ENCODE measurements around the gene ACTG1. TPM values are rescaled to one million over a fixed set of nuclear protein-coding genes. Genes with fewer than 3 reads are reported as not detected.

ACTG1 gene
- total and polyA plus RNA-seq, 7 experiments from 2014 or later: 971 to 4,639 (median 1,185) TPM

DNA sequence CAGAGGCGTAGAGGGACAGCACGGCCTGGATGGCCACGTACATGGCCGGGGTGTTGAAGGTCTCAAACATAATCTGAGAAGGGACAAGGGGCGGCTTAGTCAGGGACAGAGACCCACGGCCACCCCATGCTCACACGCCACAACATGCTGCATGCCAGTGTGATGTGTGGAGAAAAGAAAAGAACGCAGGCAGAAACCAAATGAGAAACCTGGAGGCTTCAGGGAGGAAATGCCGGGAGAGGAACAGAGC is 1.1 kb downstream of the ACTG1 start:
- peak overlapping the region; percentile 77 for H3K4me3 ChIP-seq (ENCODE audit: low read length)
- POLR2A ChIA-PET: interaction anchor here (0.7 to 7.5 kb wide), 16 partner anchors 8 to 493 kb away, joined by 3 to 65 read pairs (median 4); partner anchors contain the start of genes ARL16, CEP131, FAAP100 and NDUFAF8
- no peak for ATAC-seq
- peaks cover 0 to 7% (median 0%) of the 10 kb centered on the region in 5 donors for H3K27me3 Mint-ChIP-seq
- peaks cover 26 to 52% (median 48%) of the 10 kb centered on the region in 7 donors for H3K4me1 Mint-ChIP-seq
- peaks cover 10 to 45% (median 34%) of the 10 kb centered on the region in 5 donors for H3K36me3 Mint-ChIP-seq
- intact Hi-C loops (cut with micrococcal nuclease): loop anchor here (5.0 to 10.0 kb wide), 6 partner anchors 114 to 1699 kb away; partner anchors contain the start of genes ARL16 (in 2 of the 2), BAHCC1 (in 2 of the 2), HGS (in 2 of the 2) and CCDC137 (in 1 of the 2)
- H3K4me3 Mint-ChIP-seq: peak overlapping the region; percentile 91 to 100 (median 98)
- peak overlapping the region; percentile 92 to 99 (median 95) for H3K27ac Mint-ChIP-seq
- peaks cover 12 to 29% of the 10 kb centered on the region in 2 donors for H3K4me1 ChIP-seq (ENCODE audit: control insufficient read depth in 2 of 2, insufficient read depth in 2 of 2, low read length in 2 of 2)
- CTCF ChIA-PET: interaction anchor here (0.7 to 1.6 kb wide), 2 partner anchors 25 to 27 kb away, joined by 3 read pairs; no protein-coding TSS in a partner anchor
- no peaks in the 10 kb centered on the region for H3K9me3 ChIP-seq (ENCODE audit: control insufficient read depth in 2 of 3, low read length in 3 of 3)
- peaks cover 0 to 19% (median 0%) of the 10 kb centered on the region in 11 donors for H3K9me3 Mint-ChIP-seq
- peak overlapping the region; percentile 68 for H3K27ac ChIP-seq (ENCODE audit: low read depth, low read length)
- DNase-seq: peak in 2 of 9 donors; percentile 20 to 25
- H3K27me3 ChIP-seq (ENCODE audit: control insufficient read depth in 2 of 2, insufficient read depth in 2 of 2, low read length in 2 of 2): no peaks in the 10 kb centered on the region
- peaks cover 19 to 34% (median 22%) of the 10 kb centered on the region in 3 experiments for H3K36me3 ChIP-seq (ENCODE audit: control insufficient read depth in 2 of 3, insufficient read depth in 3 of 3, low read length in 3 of 3)

DNA sequence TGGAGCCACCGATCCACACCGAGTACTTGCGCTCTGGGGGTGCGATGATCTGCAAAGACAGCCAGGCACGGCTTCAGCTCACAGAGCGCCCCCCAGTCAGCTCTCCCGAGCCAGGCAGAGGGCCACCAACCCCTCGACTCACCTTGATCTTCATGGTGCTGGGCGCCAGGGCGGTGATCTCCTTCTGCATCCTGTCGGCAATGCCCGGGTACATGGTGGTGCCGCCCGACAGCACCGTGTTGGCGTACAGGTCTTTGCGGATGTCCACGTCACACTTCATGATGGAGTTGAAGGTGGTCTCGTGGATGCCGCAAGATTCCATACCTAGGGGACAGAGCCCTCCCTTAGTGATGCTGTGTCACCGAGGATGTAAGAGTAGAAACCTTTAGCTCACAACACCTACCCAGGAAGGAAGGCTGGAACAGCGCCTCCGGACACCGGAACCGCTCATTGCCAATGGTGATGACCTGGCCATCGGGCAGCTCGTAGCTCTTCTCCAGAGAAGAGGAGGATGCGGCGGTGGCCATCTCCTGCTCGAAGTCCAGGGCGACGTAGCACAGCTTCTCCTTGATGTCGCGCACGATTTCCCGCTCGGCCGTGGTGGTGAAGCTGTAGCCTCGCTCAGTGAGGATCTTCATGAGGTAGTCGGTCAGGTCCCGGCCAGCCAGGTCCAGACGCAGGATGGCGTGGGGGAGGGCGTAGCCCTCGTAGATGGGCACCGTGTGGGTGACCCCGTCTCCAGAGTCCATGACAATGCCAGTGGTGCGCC is 1.6 kb downstream of the ACTG1 start:
- ChIA-PET POLR2A (interaction anchor here (0.5 to 7.5 kb wide), 20 partner anchors 8 to 1160 kb away, joined by 3 to 65 read pairs (median 4); partner anchors contain the start of genes ARL16, FAAP100, HGS and NDUFAF8), CTCF (interaction anchor here (1.6 kb wide), 1 partner anchor 26 kb away, joined by 3 read pairs; no protein-coding TSS in a partner anchor)
- peak in 7 of 9 donors; percentile 31 to 69 (median 60) for DNase-seq
- no peaks in the 10 kb centered on the region for H3K9me3 ChIP-seq (ENCODE audit: control insufficient read depth in 2 of 3, low read length in 3 of 3)
- peaks cover 26 to 47% (median 42%) of the 10 kb centered on the region in 7 donors for H3K4me1 Mint-ChIP-seq
- H3K27me3 Mint-ChIP-seq: peaks cover 0 to 7% (median 0%) of the 10 kb centered on the region in 5 donors
- H3K4me3 Mint-ChIP-seq: peak overlapping the region; percentile 91 to 100 (median 98)
- intact Hi-C loops (cut with micrococcal nuclease): loop anchor here (5.0 to 10.0 kb wide), 6 partner anchors 114 to 1699 kb away; partner anchors contain the start of genes ARL16 (in 2 of the 2), BAHCC1 (in 2 of the 2), HGS (in 2 of the 2) and CCDC137 (in 1 of the 2)
- peaks cover 12 to 23% of the 10 kb centered on the region in 2 donors for H3K4me1 ChIP-seq (ENCODE audit: control insufficient read depth in 2 of 2, insufficient read depth in 2 of 2, low read length in 2 of 2)
- H3K36me3 Mint-ChIP-seq: peaks cover 10 to 45% (median 34%) of the 10 kb centered on the region in 5 donors
- no peaks in the 10 kb centered on the region for H3K27me3 ChIP-seq (ENCODE audit: control insufficient read depth in 2 of 2, insufficient read depth in 2 of 2, low read length in 2 of 2)
- ATAC-seq: no peak
- H3K9me3 Mint-ChIP-seq: peaks cover 0 to 19% (median 0%) of the 10 kb centered on the region in 11 donors
- H3K4me3 ChIP-seq (ENCODE audit: low read length): peak overlapping the region; percentile 77
- H3K27ac ChIP-seq (ENCODE audit: low read depth, low read length): peak overlapping the region; percentile 68
- peak overlapping the region; percentile 92 to 99 (median 95) for H3K27ac Mint-ChIP-seq
- peaks cover 19 to 34% (median 22%) of the 10 kb centered on the region in 3 experiments for H3K36me3 ChIP-seq (ENCODE audit: control insufficient read depth in 2 of 3, insufficient read depth in 3 of 3, low read length in 3 of 3)

DNA sequence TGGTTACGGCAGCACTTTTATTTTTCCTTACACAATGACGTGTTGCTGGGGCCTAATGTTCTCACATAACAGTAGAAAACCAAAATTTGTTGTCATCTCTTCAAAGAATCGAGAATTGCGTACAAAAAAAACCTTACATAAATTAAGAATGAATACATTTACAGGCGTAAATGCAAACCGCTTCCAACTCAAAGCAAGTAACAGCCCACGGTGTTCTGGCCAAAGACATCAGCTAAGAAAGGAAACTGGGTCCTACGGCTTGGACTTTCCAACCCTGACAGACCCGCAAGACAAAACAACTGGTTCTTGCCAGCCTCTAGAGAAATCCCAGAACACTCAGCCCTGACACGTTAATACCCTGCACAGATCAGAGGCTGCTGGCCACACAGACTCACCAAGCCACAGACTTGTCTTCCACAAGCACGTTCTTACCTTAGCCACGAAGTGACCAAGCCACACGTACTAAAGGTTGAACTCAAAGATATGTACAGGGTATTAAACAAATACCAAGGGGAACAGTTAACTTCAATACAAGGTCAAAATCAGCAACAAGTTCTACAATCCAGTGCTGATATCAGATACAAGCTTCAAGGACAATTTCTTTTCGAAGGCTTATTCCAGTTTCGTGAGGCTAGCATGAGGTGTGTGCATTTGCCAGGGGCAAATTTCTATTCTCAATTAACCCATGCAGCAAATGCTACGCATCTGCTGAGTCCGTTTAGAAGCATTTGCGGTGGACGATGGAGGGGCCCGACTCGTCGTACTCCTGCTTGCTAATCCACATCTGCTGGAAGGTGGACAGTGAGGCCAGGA is 2.4 kb downstream of the ACTG1 start:
- POLR2A ChIA-PET: interaction anchor here (0.5 to 7.5 kb wide), 20 partner anchors 8 to 1159 kb away, joined by 3 to 65 read pairs (median 4); partner anchors contain the start of genes ARL16, FAAP100, HGS and MRPL12

DNA sequence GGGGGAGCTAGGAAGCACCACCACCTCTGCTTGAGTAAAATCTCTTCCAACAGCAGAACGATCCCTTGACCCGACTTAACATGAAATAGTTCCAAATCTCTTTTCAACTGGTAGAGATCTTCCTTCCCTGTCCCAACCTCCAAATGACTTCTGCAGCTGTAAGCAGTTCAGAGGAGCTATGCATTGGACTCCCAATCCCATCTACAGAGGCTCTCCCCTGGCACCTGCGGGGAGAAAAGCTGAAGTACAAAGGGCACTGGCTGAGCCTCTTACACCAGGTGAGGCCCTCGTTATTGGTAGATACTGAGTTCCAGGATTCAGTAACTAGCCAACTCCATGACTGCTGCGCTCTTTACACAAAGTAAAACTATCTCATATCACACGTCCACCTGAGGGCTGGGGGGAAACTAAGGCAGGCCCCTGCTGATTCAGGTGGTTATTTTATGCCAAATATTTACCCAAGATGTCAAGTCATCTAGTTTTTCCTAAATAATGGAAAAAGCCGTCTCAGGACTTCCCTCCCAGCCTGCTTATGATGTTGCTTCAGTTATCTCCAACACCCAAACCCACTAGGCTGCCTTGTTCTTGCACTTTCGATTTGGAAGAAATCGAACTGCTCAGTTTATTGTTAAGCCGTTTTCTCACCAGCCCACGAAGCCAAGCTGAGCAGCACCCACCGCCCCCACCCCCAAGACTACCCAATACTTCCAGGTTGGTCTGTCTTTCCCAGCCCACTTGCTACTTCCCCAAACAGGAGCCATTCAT is 3.2 kb downstream of the ACTG1 start:
- DNase-seq (peak in 6 of 9 donors; percentile 41 to 73 (median 56)), ATAC-seq (no peak)
- Histone ChIP-seq H3K27ac (ENCODE audit: low read depth, low read length) (peak overlapping the region; percentile 68), H3K9me3 (ENCODE audit: control insufficient read depth in 2 of 3, low read length in 3 of 3) (no peaks in the 10 kb centered on the region), H3K27me3 (ENCODE audit: control insufficient read depth in 2 of 2, insufficient read depth in 2 of 2, low read length in 2 of 2) (no peaks in the 10 kb centered on the region), H3K4me1 (ENCODE audit: control insufficient read depth in 2 of 2, insufficient read depth in 2 of 2, low read length in 2 of 2) (peaks cover 12 to 16% of the 10 kb centered on the region in 2 donors), H3K36me3 (ENCODE audit: control insufficient read depth in 2 of 3, insufficient read depth in 3 of 3, low read length in 3 of 3) (peaks cover 19 to 34% (median 22%) of the 10 kb centered on the region in 3 experiments), H3K4me3 (ENCODE audit: low read length) (peak overlapping the region; percentile 77)
- intact Hi-C loops (cut with micrococcal nuclease): no loop called here
- peaks cover 0 to 14% (median 0%) of the 10 kb centered on the region in 5 donors for H3K27me3 Mint-ChIP-seq
- H3K4me3 Mint-ChIP-seq: peak overlapping the region; percentile 91 to 100 (median 98)
- H3K4me1 Mint-ChIP-seq: peaks cover 22 to 40% (median 35%) of the 10 kb centered on the region in 7 donors
- POLR2A ChIA-PET: interaction anchor here (0.6 to 7.5 kb wide), 19 partner anchors 9 to 1511 kb away, joined by 3 to 65 read pairs (median 5); partner anchors contain the start of genes CEP131, FAAP100, MRPL12 and NDUFAF8
- peak overlapping the region; percentile 92 to 99 (median 95) for H3K27ac Mint-ChIP-seq
- peaks cover 10 to 41% (median 34%) of the 10 kb centered on the region in 5 donors for H3K36me3 Mint-ChIP-seq
- CTCF ChIA-PET: interaction anchor here (1.3 kb wide), 1 partner anchor 10 kb away, joined by 4 read pairs; no protein-coding TSS in a partner anchor
- peaks cover 0 to 19% (median 0%) of the 10 kb centered on the region in 11 donors for H3K9me3 Mint-ChIP-seq

More for the DNA sequence above, 2.4 kb downstream of the ACTG1 start:
- Mint-ChIP-seq H3K36me3 (peaks cover 10 to 43% (median 34%) of the 10 kb centered on the region in 5 donors), H3K4me3 (peak overlapping the region; percentile 91 to 100 (median 98)), H3K27me3 (peaks cover 0 to 10% (median 0%) of the 10 kb centered on the region in 5 donors), H3K9me3 (peaks cover 0 to 19% (median 0%) of the 10 kb centered on the region in 11 donors), H3K4me1 (peaks cover 24 to 41% (median 37%) of the 10 kb centered on the region in 7 donors), H3K27ac (peak overlapping the region; percentile 92 to 99 (median 95))
- Histone ChIP-seq H3K27me3 (ENCODE audit: control insufficient read depth in 2 of 2, insufficient read depth in 2 of 2, low read length in 2 of 2) (no peaks in the 10 kb centered on the region), H3K36me3 (ENCODE audit: control insufficient read depth in 2 of 3, insufficient read depth in 3 of 3, low read length in 3 of 3) (peaks cover 19 to 34% (median 22%) of the 10 kb centered on the region in 3 experiments), H3K27ac (ENCODE audit: low read depth, low read length) (peak overlapping the region; percentile 68), H3K4me1 (ENCODE audit: control insufficient read depth in 2 of 2, insufficient read depth in 2 of 2, low read length in 2 of 2) (peaks cover 12 to 16% of the 10 kb centered on the region in 2 donors), H3K4me3 (ENCODE audit: low read length) (peak overlapping the region; percentile 77), H3K9me3 (ENCODE audit: control insufficient read depth in 2 of 3, low read length in 3 of 3) (no peaks in the 10 kb centered on the region)
- intact Hi-C loops (cut with micrococcal nuclease): loop anchor here (5.0 to 10.0 kb wide), 6 partner anchors 113 to 1698 kb away; partner anchors contain the start of genes ARL16 (in 2 of the 2), BAHCC1 (in 2 of the 2), HGS (in 2 of the 2) and CCDC137 (in 1 of the 2)
- CTCF ChIA-PET: interaction anchor here (1.6 kb wide), 1 partner anchor 26 kb away, joined by 3 read pairs; no protein-coding TSS in a partner anchor
- ATAC-seq (no peak), DNase-seq (peak in 4 of 9 donors; percentile 22 to 53 (median 39))

DNA sequence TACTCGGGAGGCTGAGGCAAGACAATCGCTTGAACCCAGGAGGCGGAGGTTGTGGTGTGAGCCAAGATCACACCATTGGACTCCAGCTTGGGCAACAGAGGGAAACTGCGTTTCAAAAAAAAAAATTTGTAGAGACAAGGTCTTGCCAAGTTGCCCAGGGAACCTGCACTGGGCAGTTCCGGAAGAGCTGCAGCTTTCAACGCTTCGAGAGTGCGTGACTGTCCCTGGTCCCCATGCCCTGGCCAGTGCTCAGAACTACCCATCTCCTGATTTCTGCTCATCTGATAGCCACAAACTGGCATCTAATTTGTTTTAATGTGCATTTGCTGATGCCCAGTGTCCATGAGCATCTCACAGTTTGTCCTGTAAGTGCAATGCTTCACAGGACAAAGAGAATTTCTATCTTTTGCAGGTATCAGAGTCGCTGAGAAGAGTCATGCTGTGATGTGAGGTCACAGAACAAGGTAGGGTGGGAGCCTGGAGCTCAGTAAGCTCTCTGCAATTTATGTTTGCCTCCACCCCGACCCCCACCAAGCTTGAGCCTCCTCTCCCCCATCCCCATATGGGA is 3.9 kb downstream of the ACTG1 start:
- peaks cover 0 to 17% (median 0%) of the 10 kb centered on the region in 5 donors for H3K27me3 Mint-ChIP-seq
- peak overlapping the region; percentile 68 for H3K27ac ChIP-seq (ENCODE audit: low read depth, low read length)
- peaks cover 12 to 16% of the 10 kb centered on the region in 2 donors for H3K4me1 ChIP-seq (ENCODE audit: control insufficient read depth in 2 of 2, insufficient read depth in 2 of 2, low read length in 2 of 2)
- no peaks in the 10 kb centered on the region for H3K9me3 ChIP-seq (ENCODE audit: control insufficient read depth in 2 of 3, low read length in 3 of 3)
- H3K36me3 Mint-ChIP-seq: peaks cover 10 to 41% (median 34%) of the 10 kb centered on the region in 5 donors
- H3K4me3 ChIP-seq (ENCODE audit: low read length): peak overlapping the region; percentile 77
- peak overlapping the region; percentile 92 to 99 (median 95) for H3K27ac Mint-ChIP-seq
- ChIA-PET POLR2A (interaction anchor here (0.7 to 7.5 kb wide), 18 partner anchors 9 to 1511 kb away, joined by 3 to 65 read pairs (median 4); partner anchors contain the start of genes CEP131, FAAP100, MRPL12 and NDUFAF8), CTCF (interaction anchor here (1.3 kb wide), 1 partner anchor 10 kb away, joined by 4 read pairs; no protein-coding TSS in a partner anchor)
- peaks cover 22 to 40% (median 35%) of the 10 kb centered on the region in 7 donors for H3K4me1 Mint-ChIP-seq
- H3K9me3 Mint-ChIP-seq: peaks cover 0 to 19% (median 0%) of the 10 kb centered on the region in 11 donors
- peak overlapping the region; percentile 91 to 100 (median 98) for H3K4me3 Mint-ChIP-seq
- no peak for ATAC-seq
- intact Hi-C loops (cut with micrococcal nuclease): no loop called here
- DNase-seq: no peak
- peaks cover 19 to 34% (median 22%) of the 10 kb centered on the region in 3 experiments for H3K36me3 ChIP-seq (ENCODE audit: control insufficient read depth in 2 of 3, insufficient read depth in 3 of 3, low read length in 3 of 3)
- no peaks in the 10 kb centered on the region for H3K27me3 ChIP-seq (ENCODE audit: control insufficient read depth in 2 of 2, insufficient read depth in 2 of 2, low read length in 2 of 2)

Data from naive thymus-derived CD4-positive, alpha-beta T cell (primary cell).